Thoracic aorta (tissue), 2 donors: Measurements from ENCODE around the gene RER1. TPM values are rescaled to one million over a fixed set of nuclear protein-coding genes. Genes with fewer than 3 reads are reported as not detected.
"Not testable (repeated sequence)": the region's sequence is repeated elsewhere in the genome, so short reads cannot be mapped to it uniquely, and the experiment has no call there.

Experiments used
- ATAC-seq: fragments of 150-250 bp; one replicate; pipeline ENCODE4 v1.8.0; 2017; ENCODE audit warnings: low read depth; ENCODE audit not compliant: insufficient number of reproducible peaks, low FRiP score
- DNase-seq: peaks from one replicate; pipeline ENCODE4 v3.0.0-alpha.2; 2020; ENCODE audit warnings: low spot score
- H3K27ac ChIP-seq, 2 donors: fragments of 200-600 bp; sonication (generic); 1 replicate in 1 of 2; 2 replicates in 1 of 2; pipeline ENCODE4 v1.5.1; 2016; ENCODE audit warnings: mild to moderate bottlenecking in 2 of 2, moderate library complexity in 2 of 2
- H3K27me3 ChIP-seq: fragments of 200-600 bp; sonication (generic); replicated peaks from 2 replicates; pipeline ENCODE4 v1.6.0; 2016; ENCODE audit warnings: mild to moderate bottlenecking; ENCODE audit not compliant: insufficient read depth
- H3K36me3 ChIP-seq: fragments of 200-600 bp; sonication (generic); one replicate; pipeline ENCODE4 v1.5.1; 2016
- H3K4me1 ChIP-seq, 2 donors: fragments of 200-600 bp; sonication (generic); 1 replicate in 1 of 2; 2 replicates in 1 of 2; pipeline versions ENCODE4 v1.5.1 to v1.6.0; 2016; ENCODE audit warnings: low read depth in 2 of 2, mild to moderate bottlenecking in 1 of 2; ENCODE audit not compliant: control insufficient read depth in 1 of 2
- H3K4me3 ChIP-seq: fragments of 200-600 bp; sonication (generic); 2 replicates; pipeline ENCODE4 v1.5.1; 2016; ENCODE audit warnings: mild to moderate bottlenecking
- H3K9me3 ChIP-seq: fragments of 200-600 bp; sonication (generic); 2 replicates; pipeline ENCODE4 v1.5.1; 2016
- CTCF ChIP-seq: fragments of 200-600 bp; sonication (generic); IDR thresholded peaks from one replicate; pipeline ENCODE4 v1.5.1; 2019; ENCODE audit warnings: antibody characterized with exemption
- total RNA-seq, 2 donors: library from RNA; depleted of rRNA; stranded (reverse); fragments of >200 nt; gene quantifications; one replicate each; pipeline versions ENCODE4 v1.1.0 to v1.2.3, GENCODE V29; 2016

Gene RER1
- total RNA-seq, 2 donors from 2014 or later = 68.6 to 76.3 TPM

- H3K27ac ChIP-seq = no peak overlapping the region
- no peaks in the 10 kb centered on the region for H3K27me3 ChIP-seq
- no peaks in the 10 kb centered on the region for H3K36me3 ChIP-seq
- DNase-seq (no peak), ATAC-seq (no peak)
- no peaks in the 10 kb centered on the region for H3K4me1 ChIP-seq
- no peak for TF ChIP-seq CTCF
- no peaks in the 10 kb centered on the region for H3K9me3 ChIP-seq
- no peak overlapping the region for H3K4me3 ChIP-seq
Measured at GRCh38 chr1:2436876-2437275, 45.2 kb downstream of the RER1 start.

GRCh38 chr1:2437617-2438016 lies 46.0 kb downstream of the RER1 start:
- no peaks in the 10 kb centered on the region for H3K9me3 ChIP-seq
- H3K27me3 ChIP-seq = no peaks in the 10 kb centered on the region
- no peaks in the 10 kb centered on the region for H3K4me1 ChIP-seq
- no peak for ATAC-seq
- no peaks in the 10 kb centered on the region for H3K36me3 ChIP-seq
- DNase-seq = no peak
- H3K4me3 ChIP-seq = no peak overlapping the region
- no peak overlapping the region for H3K27ac ChIP-seq
- TF ChIP-seq CTCF = no peak

- Histone ChIP-seq H3K9me3 (no peaks in the 10 kb centered on the region), H3K36me3 (no peaks in the 10 kb centered on the region), H3K27ac (no peak overlapping the region), H3K4me3 (no peak overlapping the region), H3K4me1 (no peaks in the 10 kb centered on the region), H3K27me3 (no peaks in the 10 kb centered on the region)
- no peak for TF ChIP-seq CTCF
- no peak for ATAC-seq
- DNase-seq = no peak
Measured at GRCh38 chr1:2438038-2438437, 46.4 kb downstream of the RER1 start.

GRCh38 chr1:2438641-2439040 lies 47.0 kb downstream of the RER1 start:
- DNase-seq = no peak
- H3K27me3 ChIP-seq = no peaks in the 10 kb centered on the region
- no peak for ATAC-seq
- no peak for TF ChIP-seq CTCF
- H3K4me1 ChIP-seq = no peaks in the 10 kb centered on the region
- H3K9me3 ChIP-seq = no peaks in the 10 kb centered on the region
- H3K27ac ChIP-seq = no peak overlapping the region
- no peaks in the 10 kb centered on the region for H3K36me3 ChIP-seq
- H3K4me3 ChIP-seq = no peak overlapping the region

GRCh38 chr1:2439369-2439768 lies 47.7 kb downstream of the RER1 start:
- H3K9me3 ChIP-seq = no peaks in the 10 kb centered on the region
- TF ChIP-seq CTCF = no peak
- ATAC-seq = no peak
- H3K4me3 ChIP-seq = no peak overlapping the region
- H3K36me3 ChIP-seq = no peaks in the 10 kb centered on the region
- no peak overlapping the region for H3K27ac ChIP-seq
- no peak for DNase-seq
- H3K4me1 ChIP-seq = no peaks in the 10 kb centered on the region
- H3K27me3 ChIP-seq = no peaks in the 10 kb centered on the region

GRCh38 chr1:2440346-2440745 lies 48.7 kb downstream of the RER1 start:
- H3K4me1 ChIP-seq, H3K36me3 ChIP-seq, H3K9me3 ChIP-seq, H3K27me3 ChIP-seq, DNase-seq, ATAC-seq, H3K4me3 ChIP-seq, H3K27ac ChIP-seq: not testable (repeated sequence)
